Gastrocnemius medialis (tissue), 4 donors: ENCODE measurements around the gene SGCE. TPM values are rescaled to one million over a fixed set of nuclear protein-coding genes. Genes with fewer than 3 reads are reported as not detected.

Source experiments
- ATAC-seq, 2 donors: fragments of 150-250 bp; one replicate each; pipeline ENCODE4 v1.9.1; 2016
- DNase-seq, 2 donors: peaks; one replicate each; pipeline ENCODE4 v3.0.0-alpha.2; 2019
- H3K27ac ChIP-seq, 4 donors: fragments of 200-600 bp; sonication (generic); 1 replicate in 1 of 4; 2 replicates in 3 of 4; pipeline ENCODE4 v1.5.1; 2016 to 2018; ENCODE audit warnings: mild to moderate bottlenecking in 2 of 4, moderate library complexity in 1 of 4
- H3K27me3 ChIP-seq, 3 donors: fragments of 200-600 bp; sonication (generic) in 2 of 3; 1 replicate in 1 of 3; 2 replicates in 2 of 3; pipeline versions ENCODE4 v1.5.1 to v1.6.0; 2016 to 2019; ENCODE audit warnings: mild to moderate bottlenecking in 1 of 3, moderate library complexity in 1 of 3
- H3K36me3 ChIP-seq, 2 donors: fragments of 200-600 bp; sonication (generic) in 1 of 2; one replicate each; pipeline ENCODE4 v1.5.1; 2017 to 2018
- H3K4me1 ChIP-seq, 2 donors: fragments of 200-600 bp; sonication (generic) in 1 of 2; one replicate each; pipeline ENCODE4 v1.5.1; 2016 to 2017; ENCODE audit warnings: mild to moderate bottlenecking in 2 of 2
- H3K4me3 ChIP-seq, 4 donors: fragments of 200-600 bp; sonication (generic) in 3 of 4; 1 replicate in 1 of 4; 2 replicates in 3 of 4; pipeline ENCODE4 v1.5.1; 2016 to 2019; ENCODE audit warnings: mild to moderate bottlenecking in 2 of 4
- H3K9me3 ChIP-seq, 3 donors: fragments of 200-600 bp; sonication (generic) in 2 of 3; 1 replicate in 1 of 3; 2 replicates in 2 of 3; pipeline ENCODE4 v1.5.1; 2016 to 2019
- POLR2A ChIP-seq, 2 donors: fragments of 450-650 bp; IDR thresholded peaks; one replicate each; pipeline ENCODE4 v1.6.1; 2017; ENCODE audit warnings: antibody characterized with exemption in 2 of 2, mild to moderate bottlenecking in 2 of 2, moderate library complexity in 2 of 2
- in situ Hi-C, 4 donors: fragments of 200-750 bp; cut with MboI; loops; one replicate each; pipeline versions ENCODE4 v1.15.0 to v1.8.0; 2017; ENCODE audit warnings: low sequenced_read_pairs in 4 of 4
- intact Hi-C: fragments of 100-400 bp; cut with DNase I; formaldehyde crosslinking; loops from one replicate; pipeline ENCODE4 v1.15.1; 2023; ENCODE audit warnings: low total_unique reads
- total RNA-seq, 4 donors: library from RNA; depleted of rRNA; stranded (reverse); fragments of >200 nt; gene quantifications; one replicate each; pipeline versions ENCODE4 v1.1.0 to v1.2.3, GENCODE V29; 2016
- TF ChIP-seq, protein P1 (sequence below), 5 experiments: fragments of 450-650 bp in 3 of 5; fragments of 200-600 bp in 2 of 5; sonication (generic) in 2 of 5; IDR thresholded peaks in 4 of 5; conservative IDR thresholded peaks in 1 of 5; 1 replicate in 4 of 5; 2 replicates in 1 of 5; pipeline ENCODE4 v1.5.1; 2016 to 2019; ENCODE audit warnings: antibody characterized with exemption in 5 of 5, mild to moderate bottlenecking in 3 of 5, moderate library complexity in 3 of 5

The SGCE gene
- total RNA-seq, 4 donors from 2014 or later, result 5.1 to 8.6 (median 6.1) TPM

DNA sequence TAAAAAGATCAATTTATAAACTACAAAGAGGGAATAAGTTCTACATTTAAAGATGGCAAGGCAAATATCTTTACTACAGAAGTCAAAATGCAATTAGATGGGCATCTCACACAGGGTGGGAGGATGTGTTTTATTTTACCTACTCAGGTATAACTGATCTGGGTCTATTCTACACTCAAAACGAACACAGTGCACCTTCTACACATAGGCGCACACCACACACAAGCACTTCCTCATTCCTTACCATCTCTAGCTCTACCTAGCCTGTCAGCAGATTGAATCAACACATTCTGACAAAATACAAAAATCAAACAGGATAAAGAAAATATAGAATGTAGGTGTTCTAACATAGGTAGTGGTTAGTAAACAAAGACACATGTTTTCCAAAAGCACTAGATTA is 64.8 kb downstream of the SGCE start:
- Histone ChIP-seq H3K4me3 (no peak overlapping the region), H3K27me3 (no peaks in the 10 kb centered on the region), H3K4me1 (no peaks in the 10 kb centered on the region), H3K27ac (no peak overlapping the region), H3K9me3 (no peaks in the 10 kb centered on the region), H3K36me3 (no peaks in the 10 kb centered on the region)
- intact Hi-C loops, result no loop called here
- no peak for DNase-seq
- ATAC-seq, result no peak
- TF ChIP-seq, protein P1, sequence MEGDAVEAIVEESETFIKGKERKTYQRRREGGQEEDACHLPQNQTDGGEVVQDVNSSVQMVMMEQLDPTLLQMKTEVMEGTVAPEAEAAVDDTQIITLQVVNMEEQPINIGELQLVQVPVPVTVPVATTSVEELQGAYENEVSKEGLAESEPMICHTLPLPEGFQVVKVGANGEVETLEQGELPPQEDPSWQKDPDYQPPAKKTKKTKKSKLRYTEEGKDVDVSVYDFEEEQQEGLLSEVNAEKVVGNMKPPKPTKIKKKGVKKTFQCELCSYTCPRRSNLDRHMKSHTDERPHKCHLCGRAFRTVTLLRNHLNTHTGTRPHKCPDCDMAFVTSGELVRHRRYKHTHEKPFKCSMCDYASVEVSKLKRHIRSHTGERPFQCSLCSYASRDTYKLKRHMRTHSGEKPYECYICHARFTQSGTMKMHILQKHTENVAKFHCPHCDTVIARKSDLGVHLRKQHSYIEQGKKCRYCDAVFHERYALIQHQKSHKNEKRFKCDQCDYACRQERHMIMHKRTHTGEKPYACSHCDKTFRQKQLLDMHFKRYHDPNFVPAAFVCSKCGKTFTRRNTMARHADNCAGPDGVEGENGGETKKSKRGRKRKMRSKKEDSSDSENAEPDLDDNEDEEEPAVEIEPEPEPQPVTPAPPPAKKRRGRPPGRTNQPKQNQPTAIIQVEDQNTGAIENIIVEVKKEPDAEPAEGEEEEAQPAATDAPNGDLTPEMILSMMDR (IDR thresholded peaks at IDR 0.05 in 4 of 5, conservative IDR thresholded peaks at IDR 0.05 in 1 of 5), result no peak
- TF ChIP-seq POLR2A (IDR thresholded peaks at IDR 0.05), result no peak
- in situ Hi-C loops, result no loop called here

DNA sequence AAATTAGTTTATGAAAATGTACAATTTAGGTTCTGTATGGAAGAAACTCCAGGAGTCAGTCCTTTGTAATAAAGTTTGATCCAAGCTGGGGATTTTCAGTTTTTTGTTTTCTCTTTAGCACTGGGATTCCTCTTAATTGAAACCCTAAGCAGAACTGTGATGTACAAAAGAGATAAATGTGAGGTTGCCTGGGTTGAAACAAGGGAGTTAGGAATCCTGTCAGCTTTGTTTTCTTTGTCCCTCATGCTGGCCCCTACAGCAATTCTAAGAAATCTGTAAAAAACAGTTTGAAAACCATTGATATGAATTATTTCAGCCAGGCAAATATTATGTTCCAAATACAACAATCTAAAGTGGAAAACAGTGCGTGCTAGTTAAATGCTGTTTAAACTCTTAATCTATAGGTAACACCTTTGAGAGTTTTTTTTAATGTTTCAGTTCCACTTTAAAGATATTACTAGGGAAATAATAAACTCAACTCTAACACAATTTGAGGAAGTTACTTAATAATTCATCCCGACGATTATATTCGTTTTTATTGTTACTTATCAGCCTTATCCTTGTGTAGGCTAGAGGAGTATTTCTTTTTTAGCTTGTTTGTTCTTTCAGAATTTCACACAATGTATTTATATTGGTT is 65.3 kb downstream of the SGCE start:
- in situ Hi-C loops, result no loop called here
- no peak for DNase-seq
- Histone ChIP-seq H3K27ac (no peak overlapping the region), H3K4me3 (no peak overlapping the region), H3K4me1 (no peaks in the 10 kb centered on the region), H3K9me3 (no peaks in the 10 kb centered on the region), H3K27me3 (no peaks in the 10 kb centered on the region), H3K36me3 (no peaks in the 10 kb centered on the region)
- intact Hi-C loops, result no loop called here
- ATAC-seq, result no peak
- TF ChIP-seq, protein P1 (IDR thresholded peaks at IDR 0.05 in 4 of 5, conservative IDR thresholded peaks at IDR 0.05 in 1 of 5), result no peak
- no peak for TF ChIP-seq POLR2A (IDR thresholded peaks at IDR 0.05)

DNA sequence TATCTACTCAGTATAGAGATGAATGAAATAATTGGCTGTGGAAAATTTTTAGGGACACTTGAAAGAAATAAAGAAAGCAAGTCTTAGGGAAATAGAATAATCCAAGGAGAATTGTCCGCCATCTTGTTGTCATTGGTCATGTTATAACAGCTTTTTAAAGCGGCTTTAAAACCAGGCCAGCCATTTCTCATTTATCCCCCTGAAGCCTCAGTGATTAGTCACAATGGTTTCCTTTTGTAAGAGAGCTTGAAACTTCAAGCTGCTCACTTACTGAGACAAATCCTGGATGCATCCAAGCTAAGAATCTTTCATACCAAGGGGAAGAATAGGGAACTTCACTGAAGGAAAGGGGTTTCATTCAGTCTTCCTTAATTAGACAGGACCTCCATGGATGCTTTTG is 67.9 kb downstream of the SGCE start:
- H3K36me3 ChIP-seq, result no peaks in the 10 kb centered on the region
- no peaks in the 10 kb centered on the region for H3K9me3 ChIP-seq
- H3K27me3 ChIP-seq, result no peaks in the 10 kb centered on the region
- H3K27ac ChIP-seq, result no peak overlapping the region
- TF ChIP-seq, protein P1 (IDR thresholded peaks at IDR 0.05 in 4 of 5, conservative IDR thresholded peaks at IDR 0.05 in 1 of 5), result no peak
- in situ Hi-C loops (no loop called here), intact Hi-C loops (no loop called here)
- DNase-seq, result no peak
- H3K4me1 ChIP-seq, result peaks cover 8 to 13% of the 10 kb centered on the region in 2 donors
- no peak overlapping the region for H3K4me3 ChIP-seq
- no peak for ATAC-seq

DNA sequence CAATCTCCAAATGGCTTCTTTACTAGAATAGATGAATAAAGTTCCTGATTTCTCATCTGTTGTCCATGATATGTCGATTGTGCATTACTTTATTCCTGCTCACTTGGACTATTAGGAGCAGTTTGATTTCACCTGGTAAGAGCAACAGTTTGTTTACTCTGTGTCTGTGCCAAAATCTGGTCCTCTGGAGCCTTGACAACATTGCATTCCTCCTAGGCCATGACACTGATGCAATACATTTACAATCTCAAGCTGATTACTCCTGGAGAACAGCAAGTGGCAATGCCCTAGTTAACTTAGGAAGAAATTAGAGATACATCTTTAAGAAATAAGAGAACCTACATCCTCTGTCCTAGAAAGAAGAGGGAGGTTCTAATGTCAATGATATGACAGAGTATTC is 71.8 kb downstream of the SGCE start:
- DNase-seq, result peak; percentile 14 to 46
- no peaks in the 10 kb centered on the region for H3K9me3 ChIP-seq
- no peaks in the 10 kb centered on the region for H3K27me3 ChIP-seq
- peak overlapping the region in 1 of 4 donors; percentile 50 for H3K27ac ChIP-seq
- ATAC-seq, result peak; percentile 53 to 91
- H3K36me3 ChIP-seq, result no peaks in the 10 kb centered on the region
- TF ChIP-seq POLR2A (IDR thresholded peaks at IDR 0.05), result no peak
- TF ChIP-seq, protein P1 (IDR thresholded peaks at IDR 0.05 in 4 of 5, conservative IDR thresholded peaks at IDR 0.05 in 1 of 5), result no peak
- intact Hi-C loops (no loop called here), in situ Hi-C loops (no loop called here)
- H3K4me1 ChIP-seq, result peaks cover 8 to 13% of the 10 kb centered on the region in 2 donors
- no peak overlapping the region for H3K4me3 ChIP-seq

DNA sequence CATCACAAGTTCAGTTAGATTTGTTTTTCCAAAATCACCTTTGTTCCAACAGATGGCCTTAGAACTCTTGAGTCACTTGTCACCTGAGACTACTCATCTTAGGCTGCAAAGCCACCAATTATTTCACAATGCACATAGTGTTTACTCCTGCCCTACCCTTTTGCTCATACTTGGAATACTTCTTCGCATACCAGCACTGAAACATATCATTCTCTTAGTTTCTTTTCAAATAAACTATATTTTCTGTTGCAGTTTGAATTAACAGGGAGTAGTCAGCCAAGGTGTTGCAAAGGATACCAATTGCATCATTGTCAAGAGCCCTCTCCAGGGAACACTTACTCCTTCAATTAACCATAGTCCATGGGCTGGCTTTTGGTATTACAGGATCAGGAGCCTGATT is 75.3 kb downstream of the SGCE start:
- TF ChIP-seq POLR2A (IDR thresholded peaks at IDR 0.05), result no peak
- TF ChIP-seq, protein P1 (IDR thresholded peaks at IDR 0.05 in 4 of 5, conservative IDR thresholded peaks at IDR 0.05 in 1 of 5), result no peak
- H3K27ac ChIP-seq, result peak overlapping the region in 1 of 4 donors; percentile 6
- in situ Hi-C loops (no loop called here), intact Hi-C loops (loop anchor here (2.0 kb wide), 1 partner anchor 40 kb away; no protein-coding TSS in a partner anchor)
- ATAC-seq (peak; percentile 67 to 89), DNase-seq (peak in 1 of 2 donors; percentile 4)
- peaks cover 8 to 13% of the 10 kb centered on the region in 2 donors for H3K4me1 ChIP-seq
- no peak overlapping the region for H3K4me3 ChIP-seq
- no peaks in the 10 kb centered on the region for H3K9me3 ChIP-seq
- H3K27me3 ChIP-seq, result no peaks in the 10 kb centered on the region
- H3K36me3 ChIP-seq, result no peaks in the 10 kb centered on the region
